NCI-H128 (cell line): ENCODE data around the gene USHBP1.
A peak's percentile ranks its signal among the peaks of the same experiment; 100 is the strongest.
"Not testable (repeated sequence)": the region's sequence is repeated elsewhere in the genome, so short reads cannot be mapped to it uniquely, and the experiment has no call there.

Experiments
- DNase-seq: peaks from one replicate; lab custom pipeline; 2025; ENCODE audit not compliant: unreplicated experiment; lab: John Stamatoyannopoulos, UW

The USHBP1 gene

GRCh38 chr19:17296273-17296672 lies 31.7 kb upstream of the USHBP1 start:
- DNase-seq = no peak

- not testable (repeated sequence) for DNase-seq
These were observed 31.0 kb upstream of the USHBP1 start for GRCh38 chr19:17295551-17295950.

GRCh38 chr19:17294051-17294891 lies 29.7 kb upstream of the USHBP1 start:
- DNase-seq = no peak

GRCh38 chr19:17293605-17294004 lies 29.1 kb upstream of the USHBP1 start:
- DNase-seq = no peak

- DNase-seq = no peak
These were observed 27.9 kb upstream of the USHBP1 start for GRCh38 chr19:17292301-17293074.

GRCh38 chr19:17289489-17289888 lies 24.9 kb upstream of the USHBP1 start:
- DNase-seq = no peak

- no peak for DNase-seq
These were observed 22.2 kb upstream of the USHBP1 start for GRCh38 chr19:17286752-17287151.

- no peak for DNase-seq
These were observed 21.7 kb upstream of the USHBP1 start for GRCh38 chr19:17286263-17286662.

- no peak for DNase-seq
These were observed 21.0 kb upstream of the USHBP1 start for GRCh38 chr19:17285415-17286135.

GRCh38 chr19:17283504-17283996 lies 19.0 kb upstream of the USHBP1 start:
- no peak for DNase-seq

GRCh38 chr19:17282488-17283125 lies 18.1 kb upstream of the USHBP1 start:
- peak; percentile 56 for DNase-seq

- DNase-seq = no peak
These were observed 17.1 kb upstream of the USHBP1 start, which contains the start of gene ANKLE1 for GRCh38 chr19:17281391-17282304. Gene ANKLE1, plus strand, starts transcription at chr19:17281901. Its CDS starts 20 bp downstream, at chr19:17281921.

GRCh38 chr19:17279436-17279835 lies 14.9 kb upstream of the USHBP1 start:
- no peak for DNase-seq

GRCh38 chr19:17275441-17276175 lies 11.1 kb upstream of the USHBP1 start:
- DNase-seq = no peak

- not testable (repeated sequence) for DNase-seq
These were observed 10.3 kb upstream of the USHBP1 start for GRCh38 chr19:17274892-17275291.

- DNase-seq = no peak
These were observed 4.2 kb upstream of the USHBP1 start for GRCh38 chr19:17268754-17269153.

GRCh38 chr19:17266975-17267788 lies 2.6 kb upstream of the USHBP1 start, which contains the start of gene BABAM1:
Gene BABAM1, plus strand, starts transcription at chr19:17267443. Its CDS starts 1,364 bp downstream, at chr19:17268807.
- peak; percentile 79 for DNase-seq

GRCh38 chr19:17266589-17266974 lies 2.0 kb upstream of the USHBP1 start:
- DNase-seq = no peak
